Spleen (tissue), 11 donors: ENCODE measurements around the gene RNASET2. TPM values are rescaled to one million over a fixed set of nuclear protein-coding genes. Genes with fewer than 3 reads are reported as not detected.
A peak's percentile ranks its signal among the peaks of the same experiment; 100 is the strongest.

Source experiments
- DNase-seq: peaks from one replicate; pipeline ENCODE4 v3.0.0-alpha.2; 2020
- H3K27ac ChIP-seq, 8 donors: fragments of 200-600 bp; sonication (generic) in 7 of 8; 1 replicate in 4 of 8; 2 replicates in 4 of 8; pipeline versions ENCODE4 v1.5.0 to v1.8.0; 2016 to 2021; ENCODE audit warnings: inconsistent platforms in 4 of 8, mild to moderate bottlenecking in 4 of 8, moderate library complexity in 1 of 8
- H3K27me3 ChIP-seq, 7 donors: fragments of 200-600 bp; sonication (generic) in 6 of 7; replicated peaks in 1 of 7; 1 replicate in 4 of 7; 2 replicates in 3 of 7; pipeline versions ENCODE4 v1.5.0 to v1.8.0; 2016 to 2021; ENCODE audit warnings: inconsistent platforms in 3 of 7, mild to moderate bottlenecking in 1 of 7
- H3K36me3 ChIP-seq, 6 donors: fragments of 200-600 bp; sonication (generic) in 5 of 6; 1 replicate in 4 of 6; 2 replicates in 2 of 6; pipeline versions ENCODE4 v1.5.0 to v1.8.0; 2016 to 2021; ENCODE audit warnings: inconsistent platforms in 2 of 6
- H3K4me1 ChIP-seq, 6 donors: fragments of 200-600 bp; sonication (generic) in 5 of 6; 1 replicate in 3 of 6; 2 replicates in 3 of 6; pipeline versions ENCODE4 v1.5.0 to v1.8.0; 2016 to 2021; ENCODE audit warnings: inconsistent platforms in 3 of 6
- H3K4me3 ChIP-seq, 8 donors: fragments of 200-600 bp; sonication (generic) in 7 of 8; 1 replicate in 4 of 8; 2 replicates in 4 of 8; pipeline versions ENCODE4 v1.5.0 to v1.8.0; 2016 to 2021; ENCODE audit warnings: inconsistent platforms in 4 of 8, mild to moderate bottlenecking in 4 of 8, moderate library complexity in 2 of 8
- H3K9me3 ChIP-seq, 8 donors: fragments of 200-600 bp; sonication (generic) in 7 of 8; 1 replicate in 4 of 8; 2 replicates in 4 of 8; pipeline versions ENCODE4 v1.5.0 to v1.8.0; 2016 to 2021; ENCODE audit warnings: inconsistent platforms in 4 of 8
- CTCF ChIP-seq, 11 experiments: fragments of 200-600 bp in 7 of 11; fragments of 450-650 bp in 4 of 11; sonication (generic) in 4 of 11; IDR thresholded peaks in 8 of 11; conservative IDR thresholded peaks in 3 of 11; 1 replicate in 7 of 11; 2 replicates in 4 of 11; pipeline versions ENCODE4 v1.4.0 to v1.8.0; 2016 to 2021; ENCODE audit warnings: antibody characterized with exemption in 11 of 11, inconsistent platforms in 4 of 11, mild to moderate bottlenecking in 1 of 11
- POLR2A ChIP-seq, 3 donors: fragments of 450-650 bp; IDR thresholded peaks; one replicate each; pipeline ENCODE4 v1.5.1; 2017; ENCODE audit warnings: antibody characterized with exemption in 3 of 3, mild to moderate bottlenecking in 1 of 3
- POLR2AphosphoS5 ChIP-seq, 3 donors: sonication (generic); formaldehyde crosslinking; IDR thresholded peaks; one replicate each; pipeline ENCODE4 v1.5.1; 2017; ENCODE audit warnings: antibody characterized with exemption in 3 of 3
- WGBS, 5 donors: extraction: QIAGEN DNeasy Blood & Tissue Kit in 3 of 5; methylation state at CpG; one replicate each; pipeline versions ENCODE4 v1.1.5 to v1.1.7; 2013 to 2018; 5-methylcytosine and 5-hydroxymethylcytosine counted together
- intact Hi-C: fragments of 100-400 bp; cut with DNase I; formaldehyde crosslinking; loops from one replicate; pipeline ENCODE4 v1.15.0; 2023; ENCODE audit warnings: low total_unique reads
- polyA plus RNA-seq, 3 donors: library from polyadenylated mRNA; stranded (reverse); fragments of 200-250 nt; gene quantifications; one replicate each; pipeline ENCODE4 v1.2.1, GENCODE V29; 2013
- total RNA-seq, 7 donors: library from RNA; depleted of rRNA in 3 of 7; stranded (reverse); fragments of >200 nt in 3 of 7; fragmentation: NEBNext Ultra II Directional in 4 of 7; extraction: Animal tissue kit (Norgen Biotek cat#: 25700) in 4 of 7; gene quantifications; one replicate each; pipeline versions ENCODE4 v1.1.0 to v1.2.1, GENCODE V29; 2016 to 2021
- donor health status: healthy with polysubstance abuse.
- donor health status: DM: no; HTN: no; CAD: no; lungs with moderate emphysema.
- donor health status: DM: no; HTN: no; CAD: no.
- donor health status: Bipolar disorder and iron deficiency.
- donor health status: healthy.
- donor health status: DM: no; HTN: no; CAD: no.
- donor health status: DM: yes; HTN: yes; CAD: no.

RNASET2 gene
- total and polyA plus RNA-seq, 10 donors: 242 to 676 (median 362) TPM

- Histone ChIP-seq H3K4me1 (peaks cover 16 to 52% (median 44%) of the 10 kb centered on the region in 6 donors), H3K27me3 (no peaks in the 10 kb centered on the region), H3K4me3 (peak overlapping the region in 1 of 8 donors; percentile 99), H3K9me3 (peaks cover 0 to 6% (median 0%) of the 10 kb centered on the region in 8 donors), H3K27ac (peak overlapping the region; percentile 94 to 100 (median 98)), H3K36me3 (no peaks in the 10 kb centered on the region)
- 60 to 79% (median 76%) methylated on average over 9 of the region's 9 CpGs for WGBS, 5 donors
- DNase-seq: no peak
- no peak for TF ChIP-seq POLR2A (IDR thresholded peaks at IDR 0.05)
- no peak for TF ChIP-seq POLR2AphosphoS5 (IDR thresholded peaks at IDR 0.05)
- TF ChIP-seq CTCF (IDR thresholded peaks at IDR 0.05 in 8 of 11, conservative IDR thresholded peaks at IDR 0.05 in 3 of 11): no peak
- intact Hi-C loops: no loop called here
Observed at GRCh38 chr6:166959911-166960608, 3.7 kb upstream of the RNASET2 start.

GRCh38 chr6:166958926-166959861 lies 2.8 kb upstream of the RNASET2 start:
- peak overlapping the region; percentile 94 to 100 (median 98) for H3K27ac ChIP-seq
- peaks cover 16 to 60% (median 52%) of the 10 kb centered on the region in 6 donors for H3K4me1 ChIP-seq
- DNase-seq: peak; percentile 87
- 40 to 50% (median 42%) methylated on average over 13 of the region's 13 CpGs for WGBS, 5 donors
- no peaks in the 10 kb centered on the region for H3K27me3 ChIP-seq
- H3K9me3 ChIP-seq: peaks cover 0 to 6% (median 0%) of the 10 kb centered on the region in 8 donors
- TF ChIP-seq POLR2AphosphoS5 (IDR thresholded peaks at IDR 0.05): peak in 1 of 3 donors; percentile 79
- no peak for TF ChIP-seq CTCF (IDR thresholded peaks at IDR 0.05 in 8 of 11, conservative IDR thresholded peaks at IDR 0.05 in 3 of 11)
- TF ChIP-seq POLR2A (IDR thresholded peaks at IDR 0.05): no peak
- peaks cover 0 to 7% (median 0%) of the 10 kb centered on the region in 6 donors for H3K36me3 ChIP-seq
- intact Hi-C loops: no loop called here
- peak overlapping the region in 4 of 8 donors; percentile 0 to 99 (median 8) for H3K4me3 ChIP-seq

GRCh38 chr6:166957805-166958076 lies 1.4 kb upstream of the RNASET2 start:
- intact Hi-C loops: no loop called here
- Histone ChIP-seq H3K4me3 (peak overlapping the region in 5 of 8 donors; percentile 99 to 100 (median 99)), H3K27ac (peak overlapping the region; percentile 94 to 100 (median 98)), H3K9me3 (peaks cover 0 to 4% (median 0%) of the 10 kb centered on the region in 8 donors), H3K36me3 (peaks cover 0 to 19% (median 0%) of the 10 kb centered on the region in 6 donors), H3K4me1 (peaks cover 18 to 75% (median 65%) of the 10 kb centered on the region in 6 donors), H3K27me3 (no peaks in the 10 kb centered on the region)
- no peak for DNase-seq
- 72 to 88% (median 82%) methylated on average over 5 of the region's 5 CpGs for WGBS, 5 donors
- TF ChIP-seq POLR2AphosphoS5 (IDR thresholded peaks at IDR 0.05) (no peak), CTCF (IDR thresholded peaks at IDR 0.05 in 8 of 11, conservative IDR thresholded peaks at IDR 0.05 in 3 of 11) (no peak)
